GM06990 (cell line): Measurements from ENCODE around the gene PPP1R13B.
"Not testable (repeated sequence)": the region's sequence is repeated elsewhere in the genome, so short reads cannot be mapped to it uniquely, and the experiment has no call there.

Source experiments
- DNase-seq: peaks from one replicate; pipeline ENCODE4 v3.0.0-alpha.2; 2011; ENCODE audit not compliant: insufficient read length; ENCODE audit errors: extremely low read depth
- H3K27me3 ChIP-seq: replicated peaks from 2 replicates; pipeline ENCODE4 v1.6.0; 2011; ENCODE audit warnings: low read length; ENCODE audit not compliant: control insufficient read depth, insufficient read depth
- H3K36me3 ChIP-seq: 2 replicates; pipeline ENCODE4 v1.5.1; 2011; ENCODE audit warnings: low read length; ENCODE audit not compliant: control insufficient read depth, insufficient read depth
- H3K4me3 ChIP-seq: replicated peaks from 2 replicates; pipeline ENCODE4 v1.5.1; 2011; ENCODE audit warnings: low read depth, mild to moderate bottlenecking, control low read depth, low read length
- TF ChIP-seq, protein P1 (sequence below): IDR thresholded peaks from 2 replicates; pipeline ENCODE4 v1.5.1; 2011; ENCODE audit warnings: low read length, control low read depth, mild to moderate bottlenecking, inconsistent platforms; ENCODE audit not compliant: insufficient read depth, poor library complexity, severe bottlenecking

Gene PPP1R13B

DNA sequence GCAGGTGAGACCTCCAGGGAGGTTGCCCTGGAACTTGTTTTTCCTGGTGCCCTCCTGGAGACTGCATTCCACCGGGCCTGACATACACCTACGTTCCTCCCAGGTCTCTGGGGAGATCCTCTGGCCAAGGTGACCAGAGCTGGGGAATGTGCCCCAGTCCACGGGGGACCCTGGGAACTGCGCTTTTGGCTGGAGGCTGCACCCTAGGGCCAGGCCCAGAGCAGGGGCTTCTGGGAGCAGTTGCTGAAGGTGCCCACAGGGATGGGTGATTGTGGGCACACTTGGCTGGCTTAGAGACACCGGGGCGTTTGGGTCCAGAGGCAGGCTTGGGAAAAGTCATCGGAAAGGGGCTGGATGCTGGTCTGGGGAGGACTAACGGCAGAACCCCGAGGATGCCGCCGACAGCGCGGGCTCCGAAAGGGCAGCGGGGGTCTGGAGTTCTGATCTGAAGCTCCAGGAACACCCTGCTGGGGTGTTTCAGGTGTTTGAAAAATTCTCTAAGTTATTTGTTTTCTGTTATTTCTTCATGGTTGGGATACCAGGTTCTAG is 44.4 kb upstream of the PPP1R13B start:
- DNase-seq = no peak
- no peaks in the 10 kb centered on the region for H3K36me3 ChIP-seq
- TF ChIP-seq, protein P1, sequence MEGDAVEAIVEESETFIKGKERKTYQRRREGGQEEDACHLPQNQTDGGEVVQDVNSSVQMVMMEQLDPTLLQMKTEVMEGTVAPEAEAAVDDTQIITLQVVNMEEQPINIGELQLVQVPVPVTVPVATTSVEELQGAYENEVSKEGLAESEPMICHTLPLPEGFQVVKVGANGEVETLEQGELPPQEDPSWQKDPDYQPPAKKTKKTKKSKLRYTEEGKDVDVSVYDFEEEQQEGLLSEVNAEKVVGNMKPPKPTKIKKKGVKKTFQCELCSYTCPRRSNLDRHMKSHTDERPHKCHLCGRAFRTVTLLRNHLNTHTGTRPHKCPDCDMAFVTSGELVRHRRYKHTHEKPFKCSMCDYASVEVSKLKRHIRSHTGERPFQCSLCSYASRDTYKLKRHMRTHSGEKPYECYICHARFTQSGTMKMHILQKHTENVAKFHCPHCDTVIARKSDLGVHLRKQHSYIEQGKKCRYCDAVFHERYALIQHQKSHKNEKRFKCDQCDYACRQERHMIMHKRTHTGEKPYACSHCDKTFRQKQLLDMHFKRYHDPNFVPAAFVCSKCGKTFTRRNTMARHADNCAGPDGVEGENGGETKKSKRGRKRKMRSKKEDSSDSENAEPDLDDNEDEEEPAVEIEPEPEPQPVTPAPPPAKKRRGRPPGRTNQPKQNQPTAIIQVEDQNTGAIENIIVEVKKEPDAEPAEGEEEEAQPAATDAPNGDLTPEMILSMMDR = no peak
- no peak overlapping the region for H3K4me3 ChIP-seq
- no peaks in the 10 kb centered on the region; the same call in 1 of the 2 replicates for H3K27me3 ChIP-seq

- Histone ChIP-seq H3K36me3 (no peaks in the 10 kb centered on the region), H3K4me3 (no peak overlapping the region), H3K27me3 (no peaks in the 10 kb centered on the region; the same call in 1 of the 2 replicates)
- TF ChIP-seq, protein P1 = no peak
- DNase-seq = no peak
Observed at GRCh38 chr14:103890821-103891666, 43.7 kb upstream of the PPP1R13B start.

DNA sequence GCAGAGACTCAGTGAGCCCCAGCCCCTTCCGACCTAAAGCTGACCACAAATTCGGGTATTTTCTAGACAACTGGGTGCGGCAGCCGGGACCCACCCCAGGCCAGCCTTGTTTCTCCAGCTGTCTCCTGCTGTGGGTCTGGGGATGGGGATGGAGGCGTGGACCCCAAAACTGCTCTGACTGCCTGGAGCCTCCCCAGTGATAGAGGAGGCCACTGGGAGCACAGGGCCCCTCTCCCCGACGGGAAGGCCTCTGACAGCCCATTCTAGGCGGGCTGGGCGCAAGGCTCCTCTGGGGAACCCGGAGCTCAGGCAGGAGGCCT is 42.6 kb upstream of the PPP1R13B start:
- no peak for DNase-seq
- H3K36me3 ChIP-seq = no peaks in the 10 kb centered on the region
- H3K4me3 ChIP-seq = no peak overlapping the region
- TF ChIP-seq, protein P1 = no peak
- no peaks in the 10 kb centered on the region; the same call in 1 of the 2 replicates for H3K27me3 ChIP-seq

DNA sequence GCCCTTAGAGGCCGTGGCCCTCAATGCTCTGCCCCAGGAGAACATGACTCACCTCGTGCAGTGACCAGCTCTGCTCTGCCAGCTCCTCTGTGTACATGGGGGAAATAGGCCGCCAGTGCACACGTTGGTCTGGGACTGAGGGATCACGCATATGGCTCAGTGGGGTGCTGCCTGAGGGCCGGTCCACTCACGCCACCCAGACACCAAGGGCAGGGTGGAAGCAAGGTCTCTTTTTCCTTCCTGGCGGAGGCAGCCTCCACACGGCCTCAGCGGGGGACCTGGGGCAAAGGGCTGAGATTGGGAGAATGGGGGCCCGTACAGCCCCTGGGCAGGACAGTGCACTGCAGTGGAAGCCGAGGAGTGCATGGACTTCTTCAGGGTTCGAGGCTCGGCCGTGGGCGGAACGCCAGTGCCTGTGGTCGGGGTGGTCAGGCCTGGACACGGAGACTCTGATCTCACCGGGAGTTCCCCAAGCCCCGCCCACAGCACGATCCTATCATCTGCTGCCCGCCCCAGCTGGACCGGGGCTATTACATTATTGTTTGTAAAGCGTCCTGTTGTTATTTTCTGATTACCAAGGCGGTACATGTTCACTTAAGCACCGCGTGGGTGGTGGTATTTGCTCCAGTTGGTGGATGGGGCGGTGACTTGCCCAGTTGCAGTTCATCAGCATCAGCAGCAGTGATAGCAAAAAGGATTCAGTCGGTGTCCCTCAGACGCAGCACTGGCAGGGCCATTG is 42.1 kb upstream of the PPP1R13B start:
- H3K27me3 ChIP-seq = no peaks in the 10 kb centered on the region
- no peaks in the 10 kb centered on the region for H3K36me3 ChIP-seq
- TF ChIP-seq, protein P1 = no peak
- no peak for DNase-seq
- no peak overlapping the region for H3K4me3 ChIP-seq

- not testable (repeated sequence) for DNase-seq, H3K36me3 ChIP-seq, H3K4me3 ChIP-seq, H3K27me3 ChIP-seq
Observed at GRCh38 chr14:103889002-103889312, 41.6 kb upstream of the PPP1R13B start.

DNA sequence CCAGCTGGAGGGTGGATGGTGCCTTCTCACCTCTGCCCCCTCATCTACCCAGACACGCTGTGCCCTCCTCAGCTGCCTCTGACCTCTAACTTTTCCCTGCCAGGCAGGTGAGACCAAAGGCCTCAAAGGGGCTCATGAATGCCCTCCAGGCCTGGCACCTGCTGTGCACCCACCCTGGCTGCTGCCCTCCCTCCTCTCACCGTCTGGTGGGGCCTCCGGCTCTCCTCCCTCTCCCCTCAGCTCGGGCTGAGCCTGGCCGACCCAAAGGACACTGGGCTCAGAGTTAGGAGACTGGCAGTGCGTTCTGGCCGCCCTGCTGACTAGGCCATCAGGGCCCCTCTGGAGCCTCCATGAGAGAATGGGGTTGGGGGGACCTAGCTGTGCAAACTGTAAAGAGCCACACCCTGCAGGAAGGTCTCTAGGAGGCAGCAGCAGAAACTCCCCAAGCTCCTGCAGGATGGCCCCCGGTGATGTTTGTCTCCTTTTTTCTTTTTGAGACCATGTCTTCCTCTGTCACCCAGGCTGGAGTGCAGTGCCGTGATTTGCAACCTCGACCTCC is 40.3 kb upstream of the PPP1R13B start:
- DNase-seq = no peak
- Histone ChIP-seq H3K27me3 (no peaks in the 10 kb centered on the region; the same call in 1 of the 2 replicates), H3K4me3 (no peak overlapping the region), H3K36me3 (no peaks in the 10 kb centered on the region)
- TF ChIP-seq, protein P1 = no peak
